GM12891 (cell line): ENCODE data around the gene MAK.

Source experiments
- POLR2A ChIP-seq: IDR thresholded peaks from 2 replicates; pipeline ENCODE4 v1.6.1; 2011; ENCODE audit warnings: low read depth, low read length, control low read depth
- POLR2AphosphoS5 ChIP-seq: IDR thresholded peaks from 2 replicates; pipeline ENCODE4 v1.6.1; 2011; ENCODE audit warnings: low read depth, low read length, control low read depth

- TF ChIP-seq POLR2A (no peak), POLR2AphosphoS5 (no peak)
These were observed 101.6 kb downstream of the MAK start for GRCh38 chr6:10736731-10737130.
